ENCODE results near the gene SHB. TPM values are rescaled to one million over a fixed set of nuclear protein-coding genes. Genes with fewer than 3 reads are reported as not detected.
A peak's percentile ranks its signal among the peaks of the same experiment; 100 is the strongest.

Gene SHB
- total RNA-seq, 8 experiments from 2014 or later = 2.8 to 12.8 (median 8.7) TPM

DNA sequence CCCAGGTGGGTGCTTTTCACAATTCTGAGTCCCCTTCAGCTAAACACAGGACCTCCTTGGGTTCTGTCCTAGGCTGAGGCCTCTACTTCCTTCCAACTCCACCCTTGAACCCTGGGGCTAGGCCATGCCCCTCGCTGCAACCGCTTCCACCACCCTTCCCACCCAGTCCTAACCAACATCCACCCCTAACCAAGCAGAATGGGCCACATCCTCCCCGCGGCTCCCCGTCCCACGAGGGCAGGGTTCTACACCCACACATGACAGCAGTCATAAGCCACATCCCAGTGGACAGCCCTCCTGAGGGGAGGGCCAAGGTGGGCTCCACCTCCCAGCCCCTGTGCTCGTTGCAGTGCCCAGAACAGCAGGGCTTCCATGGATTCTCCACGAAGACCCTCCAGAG, 65.8 kb downstream of the SHB start:
- peaks cover 20 to 30% of the 10 kb centered on the region in 2 donors for H3K4me1 ChIP-seq (replicated peaks in 1 of 2)
- no peak overlapping the region for H3K4me3 ChIP-seq
- no peak overlapping the region for H3K27ac ChIP-seq
- 0 to 80% (median 47%) methylated on average over 1 to 2 of the region's 8 CpGs; no CpG with 5 or more reads in 6 of the 10 experiments for WGBS, 10 experiments
- no peak for ATAC-seq (replicated peaks in 6 of 8)
- in situ Hi-C loops (cut with MboI; ENCODE audit: low pct_unique_long_range_greater_than_20kb in 2 of 9, low sequenced_read_pairs in 9 of 9, unreplicated experiment in 9 of 9) = loop anchor here in 1 of 9 experiments (25.0 kb wide), 1 partner anchor 359 kb away; no protein-coding TSS in a partner anchor

DNA sequence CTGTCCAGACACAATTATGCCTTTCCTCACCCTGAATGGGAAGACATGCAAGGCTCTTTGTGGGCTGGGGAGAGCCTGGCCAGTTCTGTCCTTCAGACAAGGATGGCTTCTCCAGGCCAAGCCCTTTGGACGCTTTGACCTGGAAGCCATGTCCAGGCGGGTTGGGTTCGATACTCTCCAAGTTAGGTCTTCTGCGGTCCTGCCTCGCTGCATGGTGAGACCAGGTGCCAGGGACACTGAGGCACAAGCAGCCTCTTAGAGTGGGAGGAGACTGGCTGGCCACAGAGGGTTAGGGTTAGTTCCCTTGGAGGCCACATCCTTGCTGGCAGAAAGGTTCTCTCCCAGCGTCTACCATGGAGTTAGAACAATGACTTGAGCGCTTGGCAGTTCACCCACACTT, 67.6 kb downstream of the SHB start:
- in situ Hi-C loops (cut with MboI; ENCODE audit: low pct_unique_long_range_greater_than_20kb in 2 of 9, low sequenced_read_pairs in 9 of 9, unreplicated experiment in 9 of 9) = loop anchor here in 1 of 9 experiments (25.0 kb wide), 1 partner anchor 361 kb away; no protein-coding TSS in a partner anchor
- WGBS, 10 experiments = 50 to 100% (median 85%) methylated on average over 1 to 5 of the region's 7 CpGs; no CpG with 5 or more reads in 3 of the 10 experiments
- no peak for ATAC-seq (replicated peaks in 6 of 8)
- Histone ChIP-seq H3K4me3 (no peak overlapping the region), H3K4me1 (replicated peaks in 1 of 2) (peaks cover 26 to 37% of the 10 kb centered on the region in 2 donors), H3K27ac (no peak overlapping the region)

DNA sequence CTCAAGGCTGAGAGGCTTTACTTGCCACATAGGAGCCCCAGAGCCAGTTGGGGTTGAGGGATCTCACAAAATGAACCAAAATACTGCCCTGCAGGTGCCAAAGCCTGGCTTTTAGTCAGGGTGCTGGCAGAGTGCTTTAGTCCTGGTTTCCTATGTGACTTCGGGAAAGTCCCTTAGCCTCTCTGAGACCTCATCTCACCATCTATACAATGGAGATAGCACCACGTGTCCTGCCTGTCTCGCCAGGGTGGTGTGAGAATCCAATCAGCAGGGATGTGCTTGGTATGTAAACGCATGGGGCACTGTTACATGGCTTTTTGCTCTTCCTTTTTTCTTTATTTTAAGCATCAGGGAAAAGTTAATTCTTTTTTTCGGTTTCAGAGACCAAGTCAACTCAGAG, 68.3 kb downstream of the SHB start:
- no peak for ATAC-seq (replicated peaks in 6 of 8)
- 82 to 100% (median 100%) methylated on average over 1 to 5 of the region's 5 CpGs; no CpG with 5 or more reads in 2 of the 10 experiments for WGBS, 10 experiments
- H3K27ac ChIP-seq = no peak overlapping the region
- H3K4me3 ChIP-seq = no peak overlapping the region
- in situ Hi-C loops (cut with MboI; ENCODE audit: low pct_unique_long_range_greater_than_20kb in 2 of 9, low sequenced_read_pairs in 9 of 9, unreplicated experiment in 9 of 9) = loop anchor here in 1 of 9 experiments (25.0 kb wide), 1 partner anchor 362 kb away; no protein-coding TSS in a partner anchor
- H3K4me1 ChIP-seq (replicated peaks in 1 of 2) = peaks cover 33 to 44% of the 10 kb centered on the region in 2 donors

DNA sequence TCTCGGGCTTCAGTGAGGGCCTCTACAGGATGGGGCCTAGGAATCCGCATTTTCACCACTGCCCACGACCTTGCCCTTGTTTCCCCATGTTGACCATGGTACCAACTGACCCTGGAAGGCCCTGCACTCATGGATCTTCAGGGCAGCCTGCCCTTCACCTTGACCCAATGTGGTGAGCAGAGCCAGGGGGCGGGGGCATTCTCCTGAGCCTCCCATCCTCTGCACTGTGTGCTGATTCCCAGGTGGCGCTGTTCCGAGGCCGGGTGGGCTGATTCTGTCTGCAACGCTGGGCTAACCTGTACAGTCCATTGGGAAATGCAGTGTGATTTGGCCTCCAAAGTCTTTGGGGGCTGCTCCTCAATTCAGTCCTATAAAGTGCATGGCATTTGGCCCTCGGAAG, 68.7 kb downstream of the SHB start:
- H3K4me3 ChIP-seq = no peak overlapping the region
- 90 to 100% (median 96%) methylated on average over 1 to 8 of the region's 9 CpGs; no CpG with 5 or more reads in 3 of the 10 experiments for WGBS, 10 experiments
- no peak for ATAC-seq (replicated peaks in 6 of 8)
- no peak overlapping the region for H3K27ac ChIP-seq
- H3K4me1 ChIP-seq (replicated peaks in 1 of 2) = peaks cover 37 to 48% of the 10 kb centered on the region in 2 donors
- in situ Hi-C loops (cut with MboI; ENCODE audit: low pct_unique_long_range_greater_than_20kb in 2 of 9, low sequenced_read_pairs in 9 of 9, unreplicated experiment in 9 of 9) = loop anchor here in 1 of 9 experiments (25.0 kb wide), 1 partner anchor 362 kb away; no protein-coding TSS in a partner anchor

DNA sequence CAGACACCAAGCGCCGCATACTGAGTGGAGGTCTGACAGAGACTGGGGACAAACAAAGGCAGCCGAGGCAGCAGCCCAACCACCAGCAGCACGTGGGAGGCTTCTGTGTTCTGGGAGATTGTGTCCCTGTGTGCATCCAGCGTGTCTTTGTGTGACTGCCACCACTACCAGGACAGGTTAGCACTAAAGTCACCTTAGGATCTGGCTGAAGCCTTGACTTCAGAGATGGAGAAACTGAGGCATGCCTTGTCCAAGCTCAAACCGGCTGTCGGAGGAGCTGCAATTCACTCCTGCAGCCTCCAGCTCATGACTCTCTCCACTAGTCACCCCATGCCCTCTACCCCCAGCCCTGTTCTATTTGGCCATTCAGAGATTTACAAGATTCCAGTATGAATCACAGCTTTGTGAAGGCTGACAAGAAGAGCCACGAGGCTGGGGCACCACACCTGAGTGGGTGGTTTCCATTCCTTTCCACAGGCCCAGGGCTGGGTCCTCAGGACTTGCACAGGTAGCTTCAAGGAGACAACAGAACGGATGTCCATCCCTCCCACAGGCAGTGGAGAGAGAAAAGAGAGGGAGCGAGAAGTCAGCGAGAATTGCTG, 69.3 kb downstream of the SHB start:
- WGBS, 10 experiments = 45 to 100% (median 79%) methylated on average over 1 to 5 of the region's 11 CpGs; no CpG with 5 or more reads in 2 of the 10 experiments
- ATAC-seq (replicated peaks in 6 of 8) = peak in 1 of 8 experiments; percentile 2
- Histone ChIP-seq H3K4me3 (no peak overlapping the region), H3K27ac (no peak overlapping the region), H3K4me1 (replicated peaks in 1 of 2) (peaks cover 44 to 54% of the 10 kb centered on the region in 2 donors)
- in situ Hi-C loops (cut with MboI; ENCODE audit: low pct_unique_long_range_greater_than_20kb in 2 of 9, low sequenced_read_pairs in 9 of 9, unreplicated experiment in 9 of 9) = loop anchor here in 1 of 9 experiments (25.0 kb wide), 1 partner anchor 363 kb away; no protein-coding TSS in a partner anchor

DNA sequence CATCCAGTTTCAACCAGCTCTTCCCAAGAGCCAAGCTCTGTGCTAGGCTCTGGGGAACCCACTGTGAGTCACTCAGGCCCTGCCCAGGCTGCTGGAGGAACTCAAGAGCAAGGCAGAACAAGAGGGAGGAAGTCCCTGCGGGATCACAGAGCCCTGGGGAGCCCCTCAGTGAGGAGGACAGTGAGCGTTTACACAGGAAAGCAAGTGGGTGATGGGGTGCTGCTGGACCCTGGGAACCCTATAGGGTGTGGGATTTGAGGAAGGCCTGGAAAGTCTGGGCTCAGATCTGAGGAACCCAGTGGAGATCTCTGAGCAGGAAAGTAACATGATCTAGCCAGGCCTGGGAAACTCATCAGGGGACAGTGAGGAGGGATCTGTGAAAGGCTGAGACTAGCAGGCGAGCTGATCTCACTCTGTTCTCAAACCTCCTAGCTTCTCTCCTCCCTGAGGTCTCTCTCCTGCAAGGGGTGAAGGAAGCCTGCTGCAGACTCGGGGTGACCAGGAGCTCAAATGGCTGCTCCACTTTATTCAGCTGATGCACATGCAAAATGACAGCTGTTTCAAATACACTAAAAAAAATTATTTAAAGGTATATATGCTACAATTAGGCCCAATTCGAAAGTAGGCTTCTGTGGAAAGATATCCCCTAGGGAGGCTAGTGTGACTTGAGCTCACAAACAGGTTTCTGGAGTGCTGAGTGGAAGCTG, 70.0 kb downstream of the SHB start:
- ATAC-seq (replicated peaks in 6 of 8) = peak in 7 of 8 experiments; percentile 1 to 41 (median 26)
- peak overlapping the region in 1 of 2 donors; percentile 40 for H3K27ac ChIP-seq
- 25 to 100% (median 67%) methylated on average over 1 to 4 of the region's 5 CpGs; no CpG with 5 or more reads in 3 of the 10 experiments for WGBS, 10 experiments
- peaks cover 50 to 58% of the 10 kb centered on the region in 2 donors for H3K4me1 ChIP-seq (replicated peaks in 1 of 2)
- in situ Hi-C loops (cut with MboI; ENCODE audit: low pct_unique_long_range_greater_than_20kb in 2 of 9, low sequenced_read_pairs in 9 of 9, unreplicated experiment in 9 of 9) = no loop called here
- no peak overlapping the region for H3K4me3 ChIP-seq

DNA sequence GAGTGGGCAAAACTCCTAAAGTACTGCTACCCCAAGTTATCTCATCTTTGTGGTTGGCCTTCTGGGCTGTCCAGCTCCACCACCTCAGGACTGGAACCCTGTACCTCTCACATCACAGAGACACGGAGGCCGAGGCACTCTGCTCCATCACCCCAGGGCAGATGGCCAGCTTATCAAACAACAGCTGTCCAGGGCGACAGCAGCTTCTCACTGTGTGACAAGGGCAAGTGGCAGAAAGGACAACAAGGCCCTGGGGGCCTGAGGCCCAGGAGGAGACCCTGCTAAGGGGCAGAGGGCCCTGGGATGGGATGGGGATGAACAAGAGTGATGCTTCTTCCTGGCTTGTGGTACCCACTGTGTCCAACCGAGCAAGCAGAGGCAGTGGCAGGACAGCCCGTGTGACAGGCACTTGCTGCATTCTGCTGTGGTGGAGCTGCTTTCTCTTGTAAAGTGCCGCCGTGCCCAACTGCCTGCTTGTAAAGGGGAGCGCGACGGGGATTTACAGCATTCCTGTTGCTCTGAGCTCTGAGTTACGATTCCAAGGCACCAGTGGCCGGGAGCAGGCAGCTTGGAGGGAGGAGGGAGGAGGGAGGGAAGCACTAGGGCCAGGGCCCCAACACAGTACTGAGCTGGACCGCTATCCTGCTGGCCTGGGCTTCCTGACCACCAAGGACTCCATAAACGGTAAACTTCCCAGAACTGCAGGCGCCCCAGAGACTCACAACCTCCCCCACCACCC, 71.2 kb downstream of the SHB start:
- in situ Hi-C loops (cut with MboI; ENCODE audit: low pct_unique_long_range_greater_than_20kb in 2 of 9, low sequenced_read_pairs in 9 of 9, unreplicated experiment in 9 of 9) = no loop called here
- peak in 5 of 8 experiments; percentile 9 to 62 (median 34) for ATAC-seq (replicated peaks in 6 of 8)
- Histone ChIP-seq H3K27ac (peak overlapping the region; percentile 2 to 40), H3K4me1 (replicated peaks in 1 of 2) (peaks cover 51 to 58% of the 10 kb centered on the region in 2 donors), H3K4me3 (no peak overlapping the region)
- WGBS, 10 experiments = 20 to 100% (median 80%) methylated on average over 1 to 3 of the region's 15 CpGs; no CpG with 5 or more reads in 6 of the 10 experiments

DNA sequence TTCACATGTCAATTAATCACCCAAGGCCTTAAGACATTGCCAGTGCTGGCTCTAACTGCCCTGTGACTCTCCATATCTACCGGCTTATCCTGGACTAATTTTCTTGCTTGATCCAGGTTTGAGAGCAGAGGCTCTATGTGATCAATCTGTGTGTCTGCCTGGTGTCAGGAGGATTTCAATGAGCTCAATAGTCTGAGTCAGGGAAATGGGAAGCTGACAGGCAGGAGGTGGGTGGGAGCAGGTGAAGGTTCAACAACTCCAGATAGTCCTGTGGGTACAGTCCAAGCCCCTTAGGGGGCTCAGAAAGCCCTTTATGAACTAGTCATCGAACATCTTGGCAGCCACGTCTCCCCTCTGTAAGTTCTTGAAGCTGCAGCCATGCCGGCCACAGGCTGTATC, 72.2 kb downstream of the SHB start:
- H3K27ac ChIP-seq = no peak overlapping the region
- in situ Hi-C loops (cut with MboI; ENCODE audit: low pct_unique_long_range_greater_than_20kb in 2 of 9, low sequenced_read_pairs in 9 of 9, unreplicated experiment in 9 of 9) = no loop called here

DNA sequence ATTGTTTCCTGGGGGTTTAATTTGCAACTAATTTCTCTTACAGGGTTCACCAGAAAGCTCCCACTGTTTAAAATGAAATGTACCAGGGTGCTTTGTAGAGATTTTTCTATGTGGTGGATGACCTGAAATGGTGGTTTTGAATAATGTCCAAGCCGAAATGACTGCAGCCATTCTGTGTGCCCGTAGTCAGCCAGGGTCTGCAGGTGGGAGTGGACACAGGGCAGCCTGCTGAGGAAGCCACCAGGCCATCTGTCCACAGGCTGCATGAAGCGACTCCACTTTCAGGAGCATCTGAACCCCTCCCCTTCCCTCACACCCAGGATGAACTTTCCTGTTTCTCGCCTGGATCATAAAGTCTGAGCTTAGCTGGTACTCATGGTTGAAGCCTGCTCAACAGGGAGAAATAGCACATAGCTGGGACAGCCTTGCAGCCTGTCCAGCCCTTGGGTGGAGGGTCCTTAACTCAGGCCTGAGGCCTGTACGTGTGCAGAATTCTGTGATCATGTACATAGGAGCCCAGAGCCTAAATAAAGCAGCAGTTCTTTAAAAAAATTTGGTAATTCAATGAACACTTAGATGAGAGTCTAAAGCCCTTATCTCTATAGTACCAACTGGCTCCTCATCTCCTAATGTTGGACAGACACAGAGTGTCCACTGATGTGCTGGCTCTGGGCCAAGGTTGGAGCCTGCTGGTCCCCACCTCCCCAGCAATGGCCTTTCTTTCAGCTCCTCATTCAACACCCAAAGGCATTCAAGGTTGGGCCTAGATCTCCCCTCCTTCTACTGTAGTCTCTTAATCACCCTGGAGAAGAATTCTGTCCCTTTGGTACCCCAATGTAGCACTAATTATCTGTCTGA, 72.8 kb downstream of the SHB start:
- no peak for ATAC-seq (replicated peaks in 6 of 8)
- 50 to 100% (median 77%) methylated on average over 1 to 3 of the region's 5 CpGs; no CpG with 5 or more reads in 1 of the 10 experiments for WGBS, 10 experiments
- Histone ChIP-seq H3K4me1 (replicated peaks in 1 of 2) (peaks cover 51 to 58% of the 10 kb centered on the region in 2 donors), H3K4me3 (no peak overlapping the region), H3K27ac (peak overlapping the region in 1 of 2 donors; percentile 54)
- in situ Hi-C loops (cut with MboI; ENCODE audit: low pct_unique_long_range_greater_than_20kb in 2 of 9, low sequenced_read_pairs in 9 of 9, unreplicated experiment in 9 of 9) = no loop called here

More for the DNA sequence above, 72.2 kb downstream of the SHB start:
- 67 to 100% (median 80%) methylated on average over 1 of the region's 4 CpGs; no CpG with 5 or more reads in 7 of the 10 experiments for WGBS, 10 experiments
- Histone ChIP-seq H3K4me3 (no peak overlapping the region), H3K4me1 (replicated peaks in 1 of 2) (peaks cover 51 to 58% of the 10 kb centered on the region in 2 donors)
- ATAC-seq (replicated peaks in 6 of 8) = no peak

DNA sequence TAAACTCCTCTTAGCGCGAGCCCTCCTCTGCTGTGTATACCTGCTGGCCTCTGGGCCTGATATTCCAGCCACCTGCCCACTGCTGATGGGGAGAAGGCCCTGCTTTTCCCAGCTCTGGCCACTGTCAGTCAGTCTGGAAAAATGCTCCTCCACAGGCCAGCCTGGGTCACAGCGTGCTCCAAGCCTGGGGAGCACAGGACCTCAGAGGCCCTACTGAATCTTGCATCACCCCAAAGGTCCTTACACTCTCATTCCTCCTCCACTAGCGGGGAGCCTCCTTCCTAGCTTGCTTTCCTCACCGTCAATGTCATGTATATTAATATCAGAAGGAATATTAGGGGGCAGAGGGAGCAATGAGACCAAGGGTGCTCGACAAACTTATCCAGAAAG, 73.7 kb downstream of the SHB start:
- Histone ChIP-seq H3K4me1 (replicated peaks in 1 of 2) (peaks cover 51 to 58% of the 10 kb centered on the region in 2 donors), H3K27ac (peak overlapping the region; percentile 54 to 66), H3K4me3 (no peak overlapping the region)
- in situ Hi-C loops (cut with MboI; ENCODE audit: low pct_unique_long_range_greater_than_20kb in 2 of 9, low sequenced_read_pairs in 9 of 9, unreplicated experiment in 9 of 9) = no loop called here
- ATAC-seq (replicated peaks in 6 of 8) = peak in 3 of 8 experiments; percentile 29 to 66 (median 53)
- 80 to 100% (median 83%) methylated on average over 1 to 3 of the region's 6 CpGs; no CpG with 5 or more reads in 5 of the 10 experiments for WGBS, 10 experiments

DNA sequence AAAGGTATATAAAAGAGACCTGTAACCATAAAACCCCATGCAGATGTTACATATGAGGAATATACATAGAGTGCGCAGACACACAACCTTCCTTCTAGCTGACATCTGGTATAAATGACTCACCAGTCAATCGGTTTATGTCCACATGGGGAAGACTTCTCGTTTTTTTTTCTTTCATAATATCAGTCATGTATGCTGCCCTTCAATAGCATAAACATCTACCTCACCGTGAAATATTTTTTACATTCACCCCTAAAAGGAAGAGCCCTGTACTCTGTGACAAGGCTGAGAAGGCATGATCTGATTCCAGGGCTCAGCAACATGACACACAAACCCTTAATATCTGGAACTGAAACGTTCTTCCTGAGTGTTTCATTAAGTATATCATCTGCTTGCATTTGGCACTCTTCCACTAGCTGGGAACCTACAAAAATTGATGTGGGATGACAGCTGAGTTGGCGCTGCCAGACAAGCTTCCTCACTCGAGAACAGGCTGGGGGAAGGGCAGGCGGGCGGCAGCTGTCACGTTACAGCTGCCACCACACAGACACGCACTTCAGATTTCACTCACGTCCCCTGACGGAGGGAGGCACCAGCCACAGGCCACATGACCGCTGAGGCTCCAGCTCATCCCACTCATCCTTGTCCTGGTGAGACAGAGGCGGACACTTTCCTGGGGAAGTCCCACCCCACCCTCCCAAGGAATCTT, 74.2 kb downstream of the SHB start:
- ATAC-seq (replicated peaks in 6 of 8) = peak; percentile 53 to 90 (median 86)
- 0 to 89% (median 39%) methylated on average over 3 to 11 of the region's 15 CpGs; no CpG with 5 or more reads in 1 of the 10 experiments for WGBS, 10 experiments
- peak overlapping the region; percentile 54 to 66 for H3K27ac ChIP-seq

More for the DNA sequence above, 74.2 kb downstream of the SHB start:
- in situ Hi-C loops (cut with MboI; ENCODE audit: low pct_unique_long_range_greater_than_20kb in 2 of 9, low sequenced_read_pairs in 9 of 9, unreplicated experiment in 9 of 9) = no loop called here
- H3K4me3 ChIP-seq = no peak overlapping the region
- peaks cover 50 to 55% of the 10 kb centered on the region in 2 donors for H3K4me1 ChIP-seq (replicated peaks in 1 of 2)
